IPS-18c (cell line): ENCODE measurements around the gene FZR1.
"Not testable (repeated sequence)": the region's sequence is repeated elsewhere in the genome, so short reads cannot be mapped to it uniquely, and the experiment has no call there.

Experiments
- H3K4me3 ChIP-seq: 2 replicates; pipeline ENCODE4 v1.7.0; 2013; ENCODE audit warnings: low read depth, mild to moderate bottlenecking, low read length, moderate library complexity; ENCODE audit not compliant: insufficient read depth
- H3K9me3 ChIP-seq: one replicate; pipeline ENCODE4 v1.6.1; 2013; ENCODE audit warnings: mild to moderate bottlenecking, low read length, moderate library complexity; ENCODE audit not compliant: control insufficient read depth, insufficient read depth

The FZR1 gene

DNA sequence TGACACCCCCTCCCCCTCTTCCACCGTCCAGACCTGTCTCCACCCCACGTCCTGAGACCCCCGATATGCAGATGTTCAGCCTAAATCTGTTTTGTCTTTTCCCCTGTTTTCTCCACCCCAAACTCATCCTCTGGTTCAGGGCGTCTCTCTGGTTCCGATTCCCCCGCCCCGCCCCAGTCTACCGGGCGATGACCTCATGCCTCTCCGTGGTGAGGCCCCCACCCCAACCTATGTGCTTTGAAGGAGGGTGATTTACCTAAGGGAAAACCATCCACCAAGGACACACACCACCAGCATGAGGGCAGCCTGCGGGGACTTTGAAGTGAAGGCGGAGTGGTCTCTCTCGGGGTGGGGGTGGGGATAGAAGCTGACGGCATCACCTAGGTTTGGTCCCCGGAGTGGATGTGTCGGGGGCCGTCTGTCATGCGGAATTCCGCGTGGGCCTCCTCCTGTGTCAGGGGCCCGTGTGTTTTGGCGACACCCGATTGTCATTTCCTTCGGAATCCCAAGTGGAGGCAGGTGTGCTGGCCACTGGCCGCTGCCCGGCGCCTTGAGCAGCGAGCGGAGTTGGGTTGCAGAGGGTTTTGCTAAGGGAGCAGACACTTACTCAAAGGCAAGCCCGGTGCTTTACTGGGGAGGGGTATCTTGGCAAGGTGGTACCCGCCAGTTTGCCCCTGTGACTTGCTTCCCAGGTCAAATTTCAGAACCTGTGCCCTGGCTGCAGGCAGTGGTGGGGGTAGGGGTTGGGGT is 1.4 kb downstream of the FZR1 start:
- H3K9me3 ChIP-seq, result no peaks in the 10 kb centered on the region
- peak overlapping the region; percentile 85 for H3K4me3 ChIP-seq

DNA sequence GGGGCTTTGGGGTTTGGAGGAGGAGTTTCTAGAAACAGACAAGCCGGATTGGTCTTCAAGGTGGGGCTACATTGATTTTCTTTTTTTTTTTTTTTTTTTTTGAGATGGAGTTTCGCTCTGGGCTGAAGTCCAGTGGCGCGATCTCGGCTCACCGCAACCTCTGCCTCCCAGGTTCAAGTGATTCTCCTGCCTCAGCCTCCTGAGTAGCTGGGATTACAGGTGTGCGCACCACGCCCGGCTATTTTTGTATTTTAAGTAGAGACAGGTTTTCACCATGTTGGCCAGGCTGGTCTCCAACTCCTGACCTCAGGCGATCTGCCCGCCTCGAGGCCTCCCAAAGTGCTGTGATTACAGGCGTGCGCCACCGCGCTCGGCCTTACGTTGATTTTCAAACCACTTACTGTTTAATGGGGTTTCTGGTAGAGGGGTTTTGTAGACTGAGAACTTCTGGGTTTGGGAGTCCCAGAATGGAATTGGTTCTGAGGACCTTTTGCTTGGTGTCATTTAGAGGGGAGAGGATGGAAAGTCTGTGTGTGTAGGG is 2.1 kb downstream of the FZR1 start:
- not testable (repeated sequence) for H3K4me3 ChIP-seq, H3K9me3 ChIP-seq

DNA sequence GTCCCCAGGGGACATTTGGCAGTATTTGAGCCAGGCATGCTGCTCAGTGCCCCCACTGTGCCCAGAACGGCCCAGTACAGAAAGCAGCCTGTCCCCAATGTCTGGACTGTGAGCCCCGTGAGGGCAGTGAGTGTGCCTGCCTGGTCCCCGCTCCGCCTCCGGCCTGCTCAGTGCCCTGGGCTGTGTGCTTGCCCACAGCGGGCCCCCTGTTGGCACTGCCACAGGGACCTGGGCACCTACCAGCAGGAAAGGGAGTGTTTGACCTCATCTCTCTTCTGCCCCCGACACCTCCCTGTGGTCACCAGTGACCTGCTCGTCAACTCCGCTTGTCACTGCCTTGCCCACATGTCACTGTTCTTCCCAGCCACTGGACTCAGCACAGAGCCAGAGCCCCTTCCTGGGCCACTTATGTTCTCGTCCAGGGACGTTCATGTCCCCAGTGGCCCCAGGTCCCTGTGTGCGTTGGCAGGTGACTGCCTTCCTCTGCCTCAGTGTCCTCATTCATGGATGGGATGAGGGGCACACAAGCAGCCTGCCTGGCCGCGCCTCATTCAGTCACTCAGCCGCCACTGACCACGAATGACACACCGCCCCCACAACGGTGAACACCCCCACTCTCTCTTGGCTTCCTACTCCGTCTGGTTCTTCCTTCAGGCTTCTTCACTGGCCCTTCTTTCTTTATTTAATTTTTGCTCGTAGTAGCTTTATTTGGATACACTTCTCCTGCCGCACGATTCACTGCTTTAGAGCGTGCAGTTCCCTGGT is 2.8 kb downstream of the FZR1 start:
- H3K9me3 ChIP-seq, result no peaks in the 10 kb centered on the region

DNA sequence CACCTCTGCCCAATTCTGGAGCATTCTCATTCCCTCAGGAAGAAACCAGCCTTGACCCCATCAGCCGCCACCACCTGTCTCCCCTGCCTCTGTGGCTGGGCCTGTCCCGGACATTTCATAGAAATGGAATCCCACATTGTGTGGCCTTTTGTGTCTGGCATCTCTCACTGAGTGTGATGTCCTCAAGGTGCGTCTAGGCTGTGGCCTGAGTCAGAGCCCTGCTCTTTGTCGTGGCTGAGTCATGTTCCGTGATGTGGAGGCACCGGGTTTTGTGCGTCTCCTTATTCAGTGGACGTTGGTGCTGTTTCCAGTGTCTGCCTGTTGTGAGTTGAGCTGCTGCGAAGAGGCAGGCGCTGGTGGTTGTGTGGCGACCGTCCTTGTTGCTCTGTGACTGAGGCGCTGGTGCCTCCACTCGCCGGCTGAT is 3.5 kb downstream of the FZR1 start:
- Histone ChIP-seq H3K9me3 (no peaks in the 10 kb centered on the region), H3K4me3 (no peak overlapping the region)

More for the DNA sequence above, 2.8 kb downstream of the FZR1 start:
- H3K4me3 ChIP-seq, result no peak overlapping the region

DNA sequence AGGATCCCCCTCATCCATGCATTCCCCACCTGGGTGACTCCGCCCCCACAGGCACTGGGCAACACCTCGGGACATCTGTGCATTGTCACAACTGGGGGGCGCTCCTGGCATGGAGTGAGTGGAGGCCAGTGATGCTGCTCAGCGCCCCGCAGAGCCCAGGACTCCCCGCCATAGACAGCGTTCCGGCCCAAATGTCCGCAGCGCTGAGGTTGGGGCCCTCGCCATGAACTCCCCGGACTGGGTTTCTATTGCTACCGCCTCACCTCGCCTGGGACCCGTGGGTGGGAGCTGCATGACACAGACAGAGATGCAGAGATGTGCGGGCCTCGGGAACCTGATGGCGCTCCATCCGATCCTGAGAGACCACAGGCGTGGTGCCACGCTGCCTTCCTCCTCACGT is 4.6 kb downstream of the FZR1 start:
- H3K9me3 ChIP-seq, result no peaks in the 10 kb centered on the region
- no peak overlapping the region for H3K4me3 ChIP-seq

DNA sequence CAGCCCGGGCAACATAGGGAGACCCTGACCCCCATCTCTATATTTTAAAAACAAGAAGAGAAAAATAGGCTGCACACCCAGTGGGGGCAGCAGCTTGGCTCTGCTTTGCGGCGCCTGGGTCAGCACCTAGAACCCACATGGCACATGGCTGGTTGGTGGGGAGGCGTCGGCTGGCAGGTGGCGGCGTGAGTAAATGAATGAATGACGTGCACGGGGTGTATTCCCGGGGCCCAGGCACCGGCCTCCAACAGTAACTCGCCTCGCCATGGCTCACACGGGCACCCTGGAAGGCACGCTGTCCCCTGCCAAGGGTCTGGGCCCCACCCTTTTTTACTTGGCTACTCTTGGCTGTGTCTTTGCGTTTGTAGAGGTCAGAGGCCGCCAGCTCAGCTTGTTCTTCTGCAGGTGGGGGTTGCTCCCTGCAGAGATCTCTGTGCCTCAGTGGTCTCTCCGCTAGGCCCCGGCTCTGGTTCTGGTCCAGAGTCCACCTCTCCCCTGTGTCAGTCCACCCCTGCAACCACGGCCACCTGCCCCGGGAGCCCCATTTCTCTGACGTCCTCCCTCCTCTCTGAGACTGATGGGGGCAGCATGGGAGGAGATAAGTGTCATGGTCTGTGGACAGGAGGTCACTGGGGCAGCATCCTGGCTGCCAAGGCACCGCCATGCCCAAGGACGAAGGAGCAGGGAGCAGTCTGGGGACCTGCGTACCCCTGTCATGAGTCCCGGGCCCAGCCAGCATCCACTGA is 5.6 kb downstream of the FZR1 start:
- Histone ChIP-seq H3K9me3 (no peaks in the 10 kb centered on the region), H3K4me3 (no peak overlapping the region)

DNA sequence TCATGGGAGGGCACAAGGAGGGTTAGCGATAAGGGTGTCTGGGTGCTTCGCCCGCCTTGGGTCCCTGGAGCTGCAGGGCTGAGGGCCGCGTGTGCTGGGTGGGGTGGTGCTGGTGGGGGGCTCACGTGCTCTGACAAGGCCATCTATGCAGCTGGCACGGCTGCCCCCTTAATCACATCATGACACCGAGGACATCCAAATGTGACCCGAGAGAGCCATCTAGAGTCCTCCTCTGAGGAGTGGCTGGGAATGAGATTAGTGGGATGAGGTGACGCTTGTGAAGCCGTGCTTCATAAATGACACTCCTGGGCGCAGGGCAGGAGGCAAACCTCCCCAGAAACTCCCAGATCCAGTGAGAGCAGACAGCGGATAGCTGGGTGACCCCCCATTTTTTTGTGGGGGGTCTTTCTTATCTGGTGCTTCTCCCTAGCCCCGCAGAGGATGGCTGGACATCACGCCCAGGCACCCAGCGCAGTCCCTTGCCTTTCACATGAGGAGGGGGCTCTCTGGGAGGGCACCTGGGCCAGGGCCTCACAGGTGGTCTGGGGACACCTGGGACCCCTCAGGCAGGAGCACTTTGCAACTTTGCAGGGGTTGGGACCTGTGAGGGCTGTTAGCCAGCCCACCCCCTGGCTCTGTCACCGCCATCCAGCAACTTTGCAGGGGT is 6.6 kb downstream of the FZR1 start:
- no peak overlapping the region for H3K4me3 ChIP-seq
- H3K9me3 ChIP-seq, result no peaks in the 10 kb centered on the region

DNA sequence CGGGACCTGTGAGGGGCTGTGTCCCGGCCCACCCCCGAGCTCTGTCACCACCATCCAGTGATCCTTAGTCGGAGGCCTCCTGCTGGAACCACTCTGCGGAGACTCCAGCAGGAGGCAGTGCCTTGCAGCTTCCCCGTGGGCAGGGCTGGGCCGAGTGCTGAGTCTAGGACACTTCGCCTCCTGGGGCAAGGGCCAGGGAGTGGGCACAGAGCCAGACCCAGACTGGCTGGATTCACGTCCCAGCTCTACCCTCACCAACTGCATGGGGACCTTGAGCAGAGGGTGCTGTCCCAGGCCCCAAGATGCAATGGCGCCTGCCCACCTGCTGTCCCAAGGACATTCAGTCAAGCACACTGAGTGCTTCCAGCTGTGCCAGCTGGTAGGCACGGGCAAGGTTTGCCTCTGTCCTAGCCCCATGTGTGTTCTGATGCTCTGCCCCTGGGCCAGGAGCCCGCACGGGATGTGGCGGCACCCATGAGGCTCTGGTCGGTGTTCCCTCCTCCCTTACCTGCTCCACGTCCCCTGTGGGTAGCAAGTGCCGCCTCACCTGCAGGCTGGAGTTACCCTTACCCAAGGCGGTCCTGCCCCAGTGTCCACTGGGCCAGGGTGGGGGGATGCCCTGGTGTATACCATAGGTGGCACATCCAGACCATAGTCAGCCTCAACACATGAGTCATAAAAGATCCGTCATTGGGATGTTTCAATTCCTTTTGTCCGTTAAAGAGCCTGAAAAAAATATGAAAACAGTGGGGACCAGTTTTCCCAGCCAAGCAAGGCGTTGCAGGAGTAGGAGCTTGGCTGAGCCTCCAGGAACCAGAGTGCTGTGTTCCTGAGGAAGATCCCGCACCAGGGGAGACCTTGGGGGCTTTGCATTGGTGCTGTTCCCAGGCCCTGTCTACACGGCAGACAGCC is 7.4 kb downstream of the FZR1 start:
- no peaks in the 10 kb centered on the region for H3K9me3 ChIP-seq
- no peak overlapping the region for H3K4me3 ChIP-seq

DNA sequence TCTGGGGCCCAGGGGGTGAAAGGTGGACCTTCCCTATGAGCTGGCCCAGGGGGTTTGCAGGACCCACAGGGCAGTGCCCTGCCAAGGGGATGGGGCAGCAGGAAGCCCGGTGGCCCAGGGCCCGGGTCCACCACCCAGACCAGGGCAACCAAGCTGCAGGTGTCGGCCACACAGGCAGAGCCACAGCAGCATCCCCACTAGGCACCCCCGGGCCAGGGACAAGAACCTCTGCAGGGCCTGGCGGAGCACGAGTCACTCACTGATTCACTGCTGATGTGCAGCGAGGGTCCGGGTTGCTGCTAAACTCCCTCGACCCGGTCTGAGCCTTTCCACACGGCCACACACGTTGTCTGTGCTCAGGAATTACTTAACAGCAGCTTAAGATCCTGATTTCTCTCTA is 8.8 kb downstream of the FZR1 start:
- Histone ChIP-seq H3K9me3 (no peaks in the 10 kb centered on the region), H3K4me3 (no peak overlapping the region)

DNA sequence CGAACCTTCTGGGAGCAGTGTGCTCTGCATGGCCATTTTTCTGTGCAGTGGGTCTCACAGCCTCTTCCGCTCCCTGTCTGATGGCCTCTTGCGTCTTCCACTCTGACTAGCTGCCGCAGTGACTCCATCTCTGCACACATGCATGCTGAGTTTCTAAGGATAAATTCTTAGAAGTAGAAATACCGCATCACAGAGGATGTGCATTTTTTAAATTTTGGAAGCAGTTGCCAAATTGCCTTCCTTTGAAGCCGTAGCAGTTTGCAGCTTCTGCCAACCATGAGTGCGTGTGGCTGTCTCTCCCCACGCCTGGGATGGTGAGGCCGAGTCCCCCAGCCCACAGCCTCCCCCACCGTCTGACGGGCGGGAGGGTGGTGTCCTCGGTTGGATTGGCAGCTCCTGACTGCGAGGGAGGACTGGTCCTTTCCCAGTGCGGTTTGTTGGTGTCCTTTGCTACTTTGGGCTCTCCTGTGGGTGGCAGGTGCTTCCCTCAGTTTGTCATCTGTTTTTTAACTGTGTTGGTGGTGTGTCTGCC is 9.8 kb downstream of the FZR1 start:
- Histone ChIP-seq H3K4me3 (no peak overlapping the region), H3K9me3 (no peaks in the 10 kb centered on the region)

DNA sequence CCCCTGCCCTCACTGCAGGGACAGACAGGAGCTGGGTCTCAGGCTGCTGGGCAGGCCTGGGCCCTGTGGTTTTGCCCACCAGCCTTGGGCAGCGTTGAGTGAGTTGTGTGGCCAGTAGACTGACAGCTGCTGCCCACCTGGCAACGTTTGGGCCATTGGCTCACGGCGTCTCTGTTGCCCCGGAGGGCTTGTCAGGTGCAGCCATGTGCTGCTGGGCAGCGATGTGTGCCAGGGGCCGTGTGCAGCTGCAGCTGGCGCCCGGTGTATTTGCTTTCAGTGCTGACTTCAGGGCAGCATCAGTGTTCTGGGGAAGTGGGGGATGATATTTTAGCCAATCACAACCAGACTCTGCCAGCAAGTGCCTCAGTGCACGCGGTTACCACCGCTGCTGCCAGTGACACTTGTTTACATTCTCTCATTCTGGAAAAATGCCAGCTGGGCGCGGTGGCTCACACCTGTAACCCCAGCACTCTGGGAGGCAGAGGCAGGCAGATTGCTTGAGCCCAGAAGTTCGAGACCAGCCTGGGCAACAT is 10.6 kb downstream of the FZR1 start:
- Histone ChIP-seq H3K9me3 (no peaks in the 10 kb centered on the region), H3K4me3 (no peak overlapping the region)

DNA sequence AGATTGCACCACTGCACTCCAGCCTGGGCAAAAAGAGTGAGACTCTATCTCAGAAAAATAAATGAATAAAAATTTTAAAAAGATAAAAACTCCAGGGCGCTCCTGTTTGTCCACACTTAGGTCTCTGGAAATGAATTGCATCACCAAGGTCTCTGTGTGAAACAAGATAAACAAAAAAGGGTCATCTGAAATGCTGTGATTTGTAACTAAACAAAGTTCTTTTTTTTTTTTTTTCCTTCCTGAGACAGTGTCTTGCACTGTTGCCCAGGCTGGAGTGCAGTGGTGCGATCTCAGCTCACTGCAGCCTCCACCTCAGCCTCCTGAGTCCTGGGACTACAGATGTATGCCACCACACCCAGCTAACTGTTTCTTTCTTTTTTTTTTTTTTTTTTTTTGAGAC is 11.5 kb downstream of the FZR1 start:
- H3K4me3 ChIP-seq, result no peak overlapping the region
- H3K9me3 ChIP-seq, result no peaks in the 10 kb centered on the region

DNA sequence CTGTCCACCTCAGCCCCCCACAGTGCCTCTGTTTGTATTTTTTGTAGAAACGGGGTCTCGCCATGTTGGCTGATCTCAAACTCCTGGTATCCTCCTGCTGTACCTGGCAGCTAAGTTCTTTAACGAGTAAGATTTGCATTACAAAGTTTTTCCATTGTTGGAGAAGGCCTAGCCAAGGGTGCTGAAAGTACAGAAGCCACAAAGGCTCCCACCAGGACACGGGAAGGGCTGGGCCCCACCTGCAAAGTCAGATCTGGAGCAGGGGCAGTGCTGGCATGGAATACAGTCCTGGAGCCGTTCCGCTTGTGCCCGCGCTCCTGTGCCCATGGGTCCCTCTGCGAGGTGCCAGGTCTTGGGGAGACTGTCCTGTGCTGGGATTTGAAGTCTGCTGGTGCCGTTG is 12.1 kb downstream of the FZR1 start:
- no peaks in the 10 kb centered on the region for H3K9me3 ChIP-seq
- peak overlapping the region; percentile 24 for H3K4me3 ChIP-seq

DNA sequence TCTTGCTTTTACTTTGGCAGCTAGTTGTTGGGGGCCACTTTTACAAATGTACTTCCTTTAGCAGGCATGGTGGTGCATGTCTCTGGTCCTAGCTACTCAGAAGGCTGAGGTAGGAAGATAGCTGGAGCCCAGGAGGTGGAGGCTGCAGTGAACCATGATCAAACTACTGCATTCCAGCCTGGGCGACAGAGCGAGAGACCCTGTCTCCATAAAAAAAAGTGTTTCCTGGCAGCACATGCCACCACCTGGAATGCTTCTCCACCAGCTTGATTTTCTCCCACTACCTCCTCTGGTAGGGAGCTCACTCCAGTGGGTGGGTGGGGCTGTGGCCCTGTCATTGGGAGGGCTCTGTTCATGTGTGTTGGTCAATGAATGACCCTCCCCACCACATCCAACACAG is 12.5 kb downstream of the FZR1 start:
- Histone ChIP-seq H3K9me3 (no peaks in the 10 kb centered on the region), H3K4me3 (peak overlapping the region; percentile 24)

DNA sequence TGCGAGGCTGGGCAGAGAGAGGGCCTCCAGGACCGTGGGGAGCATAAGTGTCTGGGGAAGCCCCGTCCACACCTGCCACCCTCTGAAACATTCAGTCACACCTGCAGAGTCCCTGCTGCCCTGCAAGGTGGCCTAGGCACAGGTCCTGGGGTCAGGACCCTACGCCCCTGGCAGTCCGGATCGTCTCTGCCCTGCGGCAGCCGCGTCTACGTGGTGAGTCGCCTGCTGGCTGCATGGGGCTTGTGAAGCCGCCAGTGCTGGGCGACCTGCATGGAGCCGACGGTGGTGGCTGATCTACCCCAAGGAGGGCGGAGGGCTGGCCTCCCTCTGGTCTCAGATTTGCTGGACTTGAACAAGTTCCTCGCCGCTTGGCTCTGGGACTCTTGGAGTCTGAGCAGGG is 13.0 kb downstream of the FZR1 start:
- Histone ChIP-seq H3K4me3 (no peak overlapping the region), H3K9me3 (no peaks in the 10 kb centered on the region)
